Measurements from ENCODE around the gene DAD1.
A peak's percentile ranks its signal among the peaks of the same experiment; 100 is the strongest.
"Not testable (repeated sequence)": the region's sequence is repeated elsewhere in the genome, so short reads cannot be mapped to it uniquely, and the experiment has no call there.

DAD1 gene

DNA sequence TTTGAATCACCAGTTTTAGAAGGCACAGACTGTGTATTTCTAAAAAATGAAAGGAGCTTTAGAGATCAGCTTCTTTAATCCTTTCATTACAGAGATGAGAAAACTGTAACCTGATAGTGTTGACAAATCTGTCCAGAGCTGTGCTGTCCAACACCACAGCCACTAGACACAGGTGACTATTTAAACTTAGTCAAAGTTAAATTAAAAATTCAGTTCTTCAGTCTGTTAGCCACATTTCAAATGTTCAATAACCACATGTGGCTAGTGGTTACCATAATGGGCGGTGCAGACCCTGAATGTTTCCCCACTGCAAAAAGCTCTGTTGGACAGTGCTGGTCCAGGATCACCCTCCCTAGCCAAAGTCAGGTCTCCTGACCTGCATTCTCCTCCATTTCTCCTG, 21.6 kb downstream of the DAD1 start:
- no peak for DNase-seq (ENCODE audit: low read depth)

DNA sequence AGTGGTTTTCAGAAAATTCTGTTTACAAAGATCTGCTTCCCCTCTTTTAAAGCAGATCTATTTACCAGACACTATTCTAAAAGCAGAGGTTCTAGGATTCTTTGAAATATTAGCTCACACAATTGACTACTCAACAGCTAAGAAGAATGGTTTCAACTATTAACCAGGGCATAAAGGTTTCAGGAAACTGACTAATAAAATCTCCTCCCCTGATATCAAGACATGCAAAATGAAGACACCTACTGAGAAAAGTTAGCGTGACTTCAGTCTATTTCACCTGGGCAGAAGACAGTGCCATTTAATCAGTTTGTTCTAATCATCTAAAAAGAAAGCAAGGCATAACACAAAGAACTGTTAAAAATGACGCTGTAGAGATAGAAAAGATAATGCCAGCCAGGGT, 22.2 kb downstream of the DAD1 start:
- DNase-seq (ENCODE audit: low read depth): no peak

DNA sequence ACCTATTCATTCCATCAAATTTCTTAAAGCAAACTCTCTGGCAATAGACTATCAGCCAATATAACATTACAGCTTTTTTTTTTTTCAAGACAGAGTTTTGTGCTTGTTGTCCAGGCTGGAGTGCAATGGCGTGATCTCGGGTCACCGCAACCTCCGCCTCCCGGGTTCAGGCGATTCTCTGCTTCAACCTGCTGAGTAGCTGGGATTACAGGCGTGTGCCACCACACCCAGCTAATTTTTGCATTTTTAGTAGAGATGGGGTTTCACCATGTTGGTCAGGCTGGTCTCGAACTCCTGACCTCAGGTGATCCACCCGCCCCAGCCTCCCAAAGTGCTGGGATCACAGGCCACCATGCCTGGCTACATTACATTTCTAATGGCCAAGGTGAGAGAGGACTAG, 22.8 kb downstream of the DAD1 start:
- not testable (repeated sequence) for DNase-seq (ENCODE audit: low read depth)

DNA sequence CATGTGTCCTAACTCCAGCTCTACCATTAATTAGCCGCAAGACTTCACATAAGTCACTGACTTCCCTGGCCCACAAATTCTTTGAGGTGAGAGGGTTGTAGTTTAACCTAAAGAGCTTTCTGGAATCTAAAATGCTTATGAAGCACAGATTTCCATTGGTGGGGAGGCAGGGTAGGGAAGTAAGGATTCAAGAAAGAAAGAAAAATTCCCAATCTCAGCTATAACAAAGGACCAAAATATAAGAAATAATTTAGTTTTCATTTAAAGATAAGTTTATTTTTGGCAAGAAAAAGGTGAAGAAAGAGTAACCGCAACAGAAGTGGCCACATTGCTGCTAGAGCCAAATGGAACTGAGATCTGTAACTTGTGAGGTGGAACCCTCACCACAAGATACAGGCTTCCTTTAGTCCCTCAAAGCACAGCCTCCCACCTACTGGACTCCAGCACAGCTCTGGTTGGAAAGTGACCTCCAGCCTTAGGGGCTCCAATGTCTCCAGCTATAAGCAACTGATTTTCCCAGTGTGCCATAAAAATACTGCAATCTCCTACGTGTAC, 23.6 kb downstream of the DAD1 start:
- no peak for DNase-seq (ENCODE audit: low read depth)

DNA sequence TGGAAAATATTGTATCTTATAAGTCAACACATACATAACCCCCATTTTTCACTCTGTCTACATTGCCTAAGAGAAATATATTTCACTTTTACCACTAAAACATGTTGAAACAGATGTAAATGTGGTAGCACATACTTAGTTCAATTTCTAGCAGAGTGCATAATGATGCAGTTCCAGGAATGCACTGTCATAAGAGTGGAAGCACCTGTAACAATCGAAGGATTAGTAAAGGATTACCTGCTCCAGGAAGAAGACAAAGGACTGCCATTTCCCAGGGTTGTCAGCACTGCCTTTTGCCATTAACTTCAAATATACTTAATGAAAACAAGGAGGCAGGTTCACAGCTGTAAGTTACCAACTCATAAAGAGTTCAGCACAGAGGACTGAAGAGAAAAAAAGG, 24.6 kb downstream of the DAD1 start:
- no peak for DNase-seq (ENCODE audit: low read depth)

DNA sequence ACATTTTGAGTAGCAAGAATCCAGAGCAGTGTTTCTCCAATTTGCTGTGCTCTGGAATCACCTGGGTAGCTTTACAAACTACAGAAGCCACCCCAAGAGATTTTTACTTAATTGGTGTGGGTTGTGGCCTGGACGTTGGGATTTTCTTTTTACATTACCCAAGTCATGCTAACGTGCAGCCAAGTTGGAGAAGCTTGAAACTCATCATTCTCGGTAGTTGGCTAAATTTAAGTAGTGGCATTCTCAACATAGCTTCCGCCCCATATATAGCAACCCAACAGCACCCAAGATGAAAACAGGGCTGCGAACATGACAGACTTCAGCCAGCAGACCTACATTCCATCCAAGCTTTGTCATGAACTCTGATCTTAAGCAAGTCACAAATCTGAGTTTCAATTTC, 25.0 kb downstream of the DAD1 start:
- no peak for DNase-seq (ENCODE audit: low read depth)

DNA sequence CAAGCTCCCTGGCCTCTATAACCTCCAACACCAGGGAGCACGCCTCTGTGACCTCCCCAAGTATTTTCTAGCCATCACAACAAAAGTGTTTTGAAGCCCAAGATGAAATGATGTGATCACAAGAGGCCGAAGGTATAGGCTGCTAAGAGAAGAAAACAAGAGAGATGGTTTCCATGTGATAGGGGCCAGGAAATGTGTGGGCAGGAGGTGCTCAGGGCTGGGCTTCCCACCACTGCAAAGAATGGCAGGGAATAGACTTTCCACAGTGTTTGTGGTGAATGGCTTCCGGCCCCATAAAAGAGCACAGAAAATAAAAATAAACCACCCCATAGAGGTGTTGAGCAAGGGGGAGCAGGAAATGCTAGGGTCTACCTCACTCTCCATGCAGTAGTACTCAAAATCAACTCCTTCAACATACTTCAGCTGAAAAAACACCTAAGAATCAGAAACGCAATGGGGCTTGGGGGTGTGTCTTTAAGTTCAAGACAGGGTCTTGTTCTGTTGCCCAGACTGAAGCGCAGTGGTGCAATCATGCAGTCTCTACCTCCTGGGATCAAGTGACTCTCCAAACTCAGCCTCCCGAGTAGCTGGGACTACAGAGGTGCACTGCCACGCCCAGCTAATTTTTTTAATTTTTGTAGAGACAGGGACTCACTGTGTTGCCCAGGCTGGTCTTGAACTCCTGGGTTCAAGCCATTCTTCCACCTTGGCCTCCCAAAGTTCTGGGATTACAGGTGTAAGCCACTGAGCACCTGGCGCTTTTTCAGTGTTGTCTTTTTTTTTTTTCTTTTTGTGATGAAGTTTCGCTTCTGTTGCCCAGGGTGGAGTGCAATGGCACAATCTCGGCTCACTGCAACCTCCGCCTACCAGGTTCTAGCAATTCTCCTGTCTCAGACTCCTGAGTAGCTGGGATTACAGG, 27.1 kb downstream of the DAD1 start:
- DNase-seq (ENCODE audit: low read depth): peak; percentile 76

DNA sequence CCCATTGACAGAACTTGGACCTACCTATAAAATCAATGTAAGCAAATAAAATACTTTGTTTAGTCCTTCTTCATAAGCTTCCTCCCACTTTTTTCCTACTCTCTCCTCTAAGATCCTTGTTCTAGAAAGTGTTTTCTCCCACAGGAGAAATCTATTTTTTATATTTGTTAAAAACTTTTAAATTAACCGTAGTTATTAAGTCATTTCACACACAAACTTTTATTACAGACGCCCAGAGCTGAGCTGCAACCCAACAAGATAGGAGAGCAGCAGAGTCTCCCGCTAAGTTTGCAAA, 27.7 kb downstream of the DAD1 start:
- no peak for DNase-seq (ENCODE audit: low read depth)

DNA sequence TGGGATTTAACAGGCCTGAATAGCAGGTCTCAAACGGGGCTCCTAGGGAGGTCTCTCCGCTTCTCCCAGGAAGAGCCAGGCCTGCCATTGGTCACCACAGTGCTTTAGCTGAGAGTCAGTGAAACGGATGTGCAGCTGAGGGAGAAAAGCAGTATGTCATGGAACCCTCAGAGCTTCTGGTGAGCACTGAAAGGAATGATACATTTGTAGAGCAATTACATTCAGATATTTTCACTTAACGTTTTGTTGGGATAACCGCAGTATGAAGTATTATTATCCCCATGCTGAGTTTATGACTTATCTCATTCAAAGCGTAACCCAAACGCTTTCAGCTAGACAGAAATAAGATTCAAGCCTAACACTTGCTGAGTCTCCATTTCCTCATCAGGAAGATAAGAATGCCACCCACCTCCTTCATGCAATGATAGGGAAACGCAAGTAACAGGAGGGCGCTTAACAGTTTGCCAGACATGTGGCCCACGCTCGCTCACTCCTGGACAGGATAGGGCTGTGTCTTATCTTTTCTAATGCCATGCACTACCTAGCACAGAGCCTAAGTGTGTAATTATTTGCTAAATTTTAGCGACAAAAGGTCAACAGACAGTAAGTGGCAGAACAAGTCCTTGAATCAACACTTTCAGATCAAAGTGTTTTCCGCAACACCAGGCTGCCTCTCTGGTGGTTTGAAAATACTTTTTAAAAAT, 28.2 kb downstream of the DAD1 start:
- no peak for DNase-seq (ENCODE audit: low read depth)

DNA sequence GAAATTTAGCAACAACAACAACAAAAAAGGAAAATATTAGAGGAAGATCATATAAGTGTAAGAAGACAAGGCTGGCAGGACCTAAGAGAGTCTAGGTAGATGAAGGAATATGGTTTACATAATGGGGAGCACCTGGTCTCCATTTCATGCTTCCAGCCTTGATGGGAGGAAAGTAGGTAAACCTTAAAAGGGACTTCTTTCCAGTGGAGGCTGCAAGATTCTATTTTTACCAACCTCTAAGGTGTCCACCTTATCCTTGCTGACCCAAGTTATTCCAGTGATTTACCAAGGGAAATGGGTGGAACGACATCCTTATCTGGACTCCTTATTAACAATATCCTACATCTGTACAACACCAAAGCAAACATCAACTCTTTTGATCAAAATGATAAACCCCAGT, 30.0 kb downstream of the DAD1 start:
- no peak for DNase-seq (ENCODE audit: low read depth)

DNA sequence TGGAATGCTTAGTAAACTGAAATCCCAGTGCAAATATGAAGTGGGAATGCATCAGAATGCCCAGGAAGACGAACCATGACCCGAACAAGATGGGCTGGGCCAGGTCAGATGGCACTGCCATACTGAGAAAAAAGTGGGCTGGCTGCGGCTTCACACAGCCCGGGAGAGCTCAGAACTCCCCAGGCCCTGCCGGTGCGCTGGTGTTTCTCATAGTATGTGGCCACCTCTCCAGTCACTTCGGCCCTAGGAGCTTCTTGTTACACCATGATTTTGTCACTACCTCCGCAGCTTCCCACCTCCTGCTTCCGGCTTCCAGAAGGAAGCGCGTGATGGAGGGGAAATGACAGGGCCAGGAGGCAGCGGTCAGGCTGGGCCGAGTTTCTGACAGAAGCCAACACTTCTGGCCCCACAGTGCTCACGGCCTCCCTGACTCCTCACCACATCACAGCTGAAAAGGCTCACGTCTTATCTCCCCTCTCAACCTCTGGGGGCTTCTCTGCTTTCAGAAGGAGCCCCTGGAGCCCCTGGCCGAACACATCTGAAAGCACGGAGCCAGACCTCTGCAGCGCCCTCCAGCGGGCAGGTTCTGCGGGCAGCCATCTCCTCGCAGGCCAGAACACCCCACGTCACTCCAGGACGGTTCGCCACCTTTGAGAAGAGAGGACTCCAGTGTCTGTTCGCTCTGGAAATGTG, 30.7 kb downstream of the DAD1 start:
- no peak for DNase-seq (ENCODE audit: low read depth)

DNA sequence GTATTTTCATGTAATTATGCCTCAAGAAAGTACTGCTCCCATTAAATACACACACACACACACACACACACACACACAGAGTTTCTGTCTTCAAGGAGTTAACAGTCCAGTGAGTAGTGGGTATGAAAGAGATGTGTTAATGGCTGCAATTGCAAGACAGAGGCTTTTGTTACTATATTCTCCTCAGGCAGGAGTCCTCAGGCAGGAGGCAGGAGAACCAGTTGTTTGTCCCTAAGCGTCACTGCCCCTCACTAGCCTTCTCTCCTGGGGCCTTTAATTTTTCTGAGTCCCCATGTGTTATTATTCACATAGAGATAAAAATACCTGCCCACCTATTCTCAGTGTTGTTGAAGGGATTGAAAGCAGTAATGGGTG, 31.2 kb downstream of the DAD1 start:
- no peak for DNase-seq (ENCODE audit: low read depth)

DNA sequence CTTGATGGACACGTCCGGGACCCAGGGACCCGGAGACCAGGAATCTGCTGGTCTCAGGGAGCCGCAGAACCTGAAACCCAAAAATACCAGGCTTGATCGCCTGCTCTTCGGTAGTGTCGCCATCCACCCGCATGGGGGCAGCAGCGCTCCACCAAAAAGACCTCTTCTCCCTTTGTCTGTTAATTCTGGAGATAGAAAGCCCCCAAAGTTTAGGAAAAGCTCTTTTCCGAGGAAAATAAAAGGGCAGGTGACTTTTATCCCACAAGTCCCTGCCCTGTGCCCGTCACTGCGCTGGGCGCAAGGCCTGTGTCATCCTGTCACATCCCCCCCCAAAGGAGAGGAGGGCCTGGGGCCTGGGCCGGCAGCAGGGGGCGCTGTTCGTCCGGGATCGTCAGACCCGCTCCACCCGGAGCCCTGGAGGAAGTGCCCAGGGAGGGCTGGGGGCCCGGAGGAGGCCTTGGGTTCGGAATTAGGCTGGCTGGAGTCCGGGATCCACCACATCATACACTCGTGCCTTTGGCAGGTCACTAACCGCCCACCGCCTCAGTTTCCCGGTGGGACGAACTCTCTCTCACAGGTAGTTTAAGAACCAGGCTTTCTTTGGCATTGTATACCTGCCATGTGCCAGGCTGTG, 31.9 kb downstream of the DAD1 start:
- peak; percentile 87 for DNase-seq (ENCODE audit: low read depth)

DNA sequence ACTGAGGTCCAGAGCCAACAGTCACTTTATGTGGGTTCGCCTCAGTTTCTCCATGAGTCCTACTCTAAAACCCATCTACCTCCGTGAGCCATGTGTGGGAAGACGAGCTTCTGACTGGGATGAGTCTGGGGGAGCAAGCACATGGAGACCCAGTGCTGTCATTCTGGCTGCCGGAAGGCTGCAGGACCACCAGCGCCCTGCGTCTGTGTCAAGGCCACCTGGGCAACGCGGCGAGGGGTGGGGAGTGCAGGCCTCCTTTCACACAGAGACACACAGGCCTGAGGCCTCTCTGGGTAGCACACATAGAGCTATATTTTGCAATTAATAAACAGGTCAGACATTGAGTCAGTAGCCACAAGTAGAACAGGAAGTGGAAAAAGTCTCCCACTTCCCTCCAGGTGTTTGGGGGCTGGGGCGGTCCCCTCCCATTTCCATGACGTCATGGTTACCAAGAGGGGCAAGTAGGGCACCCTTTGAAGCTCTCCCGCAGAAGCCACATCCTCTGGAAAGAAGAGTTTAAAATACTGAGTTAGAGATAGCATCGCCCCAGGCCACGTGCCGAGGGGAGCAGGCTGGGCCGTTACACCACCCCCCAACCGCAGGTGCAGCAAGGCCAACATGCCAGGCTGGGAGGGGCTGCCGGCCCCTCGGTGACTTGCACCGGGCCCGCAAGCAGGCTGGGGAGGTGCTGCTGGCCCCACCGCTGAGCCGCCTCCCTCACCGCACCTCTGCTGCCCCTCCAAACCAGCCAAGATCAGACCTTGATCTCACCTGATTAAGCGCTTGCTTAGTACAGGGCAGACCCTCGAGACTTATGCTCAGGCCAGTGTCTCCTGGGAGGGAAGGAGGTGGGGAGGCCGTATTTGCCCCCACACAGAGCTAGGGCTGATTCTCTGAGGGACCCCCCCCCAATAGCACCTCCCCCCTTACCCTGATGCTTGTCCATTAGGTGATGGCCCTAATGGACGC, 32.7 kb downstream of the DAD1 start:
- DNase-seq (ENCODE audit: low read depth): peak; percentile 97

DNA sequence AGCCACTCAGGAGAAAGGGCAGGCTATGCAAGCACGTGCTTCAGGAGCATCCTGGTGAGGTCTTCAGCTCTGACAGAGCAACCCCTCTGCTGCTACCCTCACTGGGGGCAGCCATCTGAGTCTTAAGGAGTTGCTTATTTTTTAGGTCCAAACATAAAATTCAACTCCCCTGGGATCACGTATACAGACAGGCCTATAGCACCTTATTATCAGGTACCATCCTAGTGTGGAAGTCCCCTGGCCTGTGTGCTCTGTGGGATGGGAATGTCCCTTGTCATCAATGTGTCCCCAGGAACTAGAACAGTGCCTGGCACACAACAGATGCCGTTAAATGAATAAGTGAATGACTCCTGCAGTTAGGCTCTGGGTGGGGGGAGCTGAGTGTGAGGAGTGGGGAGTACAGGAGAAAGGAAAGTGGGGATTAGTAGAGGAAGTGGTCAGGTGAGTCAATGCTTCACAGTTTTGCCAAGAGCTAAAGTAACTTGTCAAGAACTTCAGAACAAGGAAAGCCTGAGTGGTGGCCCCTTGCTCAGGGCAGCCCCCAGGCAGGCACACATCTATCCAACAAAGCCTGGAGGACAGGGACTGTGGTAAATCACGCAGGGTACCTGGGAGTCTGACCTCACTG, 33.5 kb downstream of the DAD1 start:
- DNase-seq (ENCODE audit: low read depth): peak; percentile 67

DNA sequence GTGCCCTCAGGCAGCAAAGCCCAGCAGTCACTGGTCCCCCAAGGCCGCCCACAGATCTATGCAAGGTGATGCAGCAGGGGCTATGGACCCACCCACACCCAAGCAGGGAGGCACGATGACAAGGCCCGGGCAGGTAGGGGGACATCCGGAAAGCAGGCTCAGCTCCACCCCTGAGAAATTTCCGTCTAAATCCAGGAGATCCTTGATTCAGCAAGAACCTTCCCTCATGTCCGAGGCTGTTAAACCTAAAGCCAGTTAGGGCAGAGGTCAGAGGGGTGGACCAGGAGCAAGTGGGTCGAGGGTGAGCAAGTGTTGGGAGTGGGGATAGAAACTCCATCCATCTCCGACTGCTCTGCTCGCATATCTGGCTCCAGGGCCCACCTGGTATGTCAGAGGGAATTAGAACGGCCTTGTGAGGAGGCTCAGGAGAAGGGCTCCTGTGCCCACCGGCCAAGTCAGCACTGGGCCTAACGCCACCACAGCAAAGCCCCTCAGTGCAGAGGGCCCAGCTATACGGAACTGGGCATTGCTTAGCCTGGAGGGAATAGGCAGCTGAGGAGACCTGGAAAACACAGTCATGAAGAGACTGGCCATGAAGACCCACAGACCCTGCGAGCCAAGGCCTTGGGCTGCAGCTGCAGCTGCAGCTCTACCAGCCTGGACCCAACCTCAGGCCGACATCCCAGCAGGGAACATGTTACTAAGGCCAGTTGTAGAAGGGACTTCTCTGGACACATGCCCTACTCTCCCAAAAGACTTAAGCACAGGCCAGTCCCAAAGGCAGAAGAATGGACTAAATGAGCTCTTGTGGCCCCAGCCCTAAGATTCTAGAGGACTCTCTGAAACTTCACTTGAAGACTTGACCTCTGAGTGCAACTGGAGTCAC, 34.3 kb downstream of the DAD1 start:
- DNase-seq (ENCODE audit: low read depth): no peak

DNA sequence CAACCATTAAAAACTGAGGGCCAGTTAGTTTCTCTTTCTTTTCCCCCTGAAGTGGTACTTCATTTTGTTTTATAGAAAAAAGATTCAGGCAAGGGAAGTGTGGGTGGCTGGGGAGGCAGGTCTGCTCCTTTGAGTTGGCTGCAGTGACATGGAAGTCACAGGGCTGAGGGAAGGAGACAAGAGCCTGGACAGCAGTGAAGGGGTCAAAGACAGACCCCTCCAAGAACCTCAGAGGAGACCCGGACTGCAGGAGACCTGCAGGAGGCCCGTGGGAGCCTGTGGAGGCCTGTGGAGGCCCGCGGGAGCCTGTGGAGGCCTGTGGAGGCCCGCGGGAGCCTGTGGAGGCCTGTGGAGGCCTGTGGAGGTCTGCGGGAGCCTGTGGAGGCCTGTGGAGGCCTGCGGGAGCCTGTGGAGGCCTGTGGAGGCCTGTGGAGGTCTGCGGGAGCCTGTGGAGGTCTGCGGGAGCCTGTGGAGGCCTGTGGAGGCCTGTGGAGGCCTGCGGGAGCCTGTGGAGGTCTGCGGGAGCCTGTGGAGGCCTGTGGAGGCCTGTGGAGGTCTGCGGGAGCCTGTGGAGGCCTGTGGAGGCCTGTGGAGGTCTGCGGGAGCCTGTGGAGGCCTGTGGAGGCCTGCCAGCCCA, 35.0 kb downstream of the DAD1 start:
- DNase-seq (ENCODE audit: low read depth): not testable (repeated sequence)

DNA sequence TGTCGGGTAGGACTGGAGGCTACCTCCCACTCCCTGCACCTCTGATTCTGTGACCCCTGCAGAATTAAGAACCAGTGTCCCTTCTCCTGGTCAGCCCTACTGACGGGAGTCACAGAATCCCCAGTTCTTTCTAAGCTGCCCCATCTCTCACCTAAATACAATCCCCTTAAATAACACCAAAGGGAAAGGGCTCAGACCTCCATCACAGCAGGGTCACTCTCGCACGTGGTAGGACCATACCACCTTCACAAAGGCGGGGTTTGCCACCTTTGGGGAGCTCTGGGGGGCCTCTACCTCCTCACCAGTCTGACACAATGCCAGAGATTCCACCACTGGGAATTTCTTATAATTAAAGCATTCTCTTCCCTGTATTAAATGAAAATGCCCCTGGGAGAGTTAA, 35.6 kb downstream of the DAD1 start:
- DNase-seq (ENCODE audit: low read depth): no peak

DNA sequence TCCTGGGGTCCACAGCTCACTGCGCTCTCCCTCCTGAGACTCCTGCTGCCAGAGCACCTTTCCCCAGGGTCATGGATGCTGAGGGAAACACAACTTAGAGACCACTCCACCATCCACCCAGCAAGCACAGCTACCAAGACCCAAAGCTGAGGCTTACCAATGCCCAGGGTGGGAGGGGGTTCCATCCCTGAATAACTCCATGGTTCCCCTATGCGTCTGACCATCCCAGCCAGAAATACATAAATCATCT, 36.3 kb downstream of the DAD1 start:
- no peak for DNase-seq (ENCODE audit: low read depth)

Measured in stimulated activated CD4-positive, alpha-beta T cell treated with anti-CD3 and anti-CD28 coated beads, Interleukin-2, amount 100 ng/mL, for 4 hours (primary cell).